NCI-H226 (cell line): Measurements from ENCODE around the gene IQGAP2.

ENCODE experiments used
- DNase-seq: peaks from one replicate; pipeline ENCODE4 v3.0.0-alpha.2; 2015

Gene IQGAP2

GRCh38 chr5:76694317-76694716, 291.2 kb downstream of the IQGAP2 start:
- DNase-seq: no peak

- DNase-seq: no peak
Observed at GRCh38 chr5:76695346-76695745, 292.3 kb downstream of the IQGAP2 start.

- no peak for DNase-seq
Observed at GRCh38 chr5:76696251-76696650, 293.2 kb downstream of the IQGAP2 start.

- DNase-seq: no peak
Observed at GRCh38 chr5:76697670-76698069, 294.6 kb downstream of the IQGAP2 start.

DNA sequence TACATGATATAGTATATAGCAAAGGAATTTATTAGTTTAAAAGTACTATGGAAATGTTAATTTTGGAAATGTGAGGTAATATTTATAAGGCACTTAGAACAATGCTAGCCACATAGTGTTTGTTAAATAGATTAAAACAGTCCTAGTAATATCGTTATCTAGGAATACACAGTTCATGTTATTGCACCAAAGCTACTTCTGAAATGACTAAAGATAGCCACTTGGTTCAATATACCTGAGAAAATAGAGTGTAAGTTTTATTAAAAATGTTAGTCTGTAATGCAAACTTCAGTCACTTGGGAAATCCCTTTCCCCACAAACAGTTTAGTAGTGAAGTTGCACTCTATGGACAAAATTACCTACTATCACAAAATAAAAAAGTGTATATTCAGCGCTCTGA, 297.5 kb downstream of the IQGAP2 start:
- DNase-seq: no peak

DNA sequence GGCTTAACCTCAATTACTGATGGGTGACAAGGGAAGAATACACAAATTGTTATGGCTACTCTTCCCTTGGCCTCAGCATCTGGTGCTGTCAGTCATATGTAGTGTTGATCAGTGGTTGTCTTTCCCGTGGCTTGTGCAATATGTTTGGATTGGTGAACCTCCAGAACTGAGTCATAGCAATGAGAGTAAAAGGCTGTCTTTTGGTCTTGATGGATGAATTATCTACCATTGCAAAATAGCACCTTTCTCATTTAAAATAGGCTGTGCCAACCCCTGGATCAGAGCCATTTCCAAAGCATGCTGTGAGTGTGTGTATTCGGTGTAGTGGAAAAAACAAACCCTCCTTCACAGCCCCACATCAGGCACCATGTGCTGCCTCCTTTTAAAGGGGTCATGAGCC, 298.2 kb downstream of the IQGAP2 start:
- DNase-seq: peak; percentile 93

DNA sequence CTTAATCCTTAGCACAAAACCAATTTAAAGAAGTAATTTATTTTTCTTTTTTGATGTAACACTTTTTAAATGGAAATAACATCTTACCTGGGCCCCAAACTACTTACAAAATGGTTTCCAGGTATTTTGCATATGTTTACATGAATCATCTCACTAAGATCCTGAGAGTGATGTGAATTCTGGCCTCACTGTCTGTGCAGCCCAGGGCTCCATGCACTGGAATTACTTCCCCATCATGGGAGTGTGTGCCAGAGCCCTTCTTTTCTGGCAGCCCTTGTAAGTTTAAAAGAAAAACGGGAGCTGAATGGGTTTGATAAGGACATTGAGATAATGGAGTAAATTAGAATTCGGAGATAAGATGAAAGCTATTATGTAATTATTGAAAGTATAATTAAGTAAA, 300.6 kb downstream of the IQGAP2 start:
- no peak for DNase-seq

DNA sequence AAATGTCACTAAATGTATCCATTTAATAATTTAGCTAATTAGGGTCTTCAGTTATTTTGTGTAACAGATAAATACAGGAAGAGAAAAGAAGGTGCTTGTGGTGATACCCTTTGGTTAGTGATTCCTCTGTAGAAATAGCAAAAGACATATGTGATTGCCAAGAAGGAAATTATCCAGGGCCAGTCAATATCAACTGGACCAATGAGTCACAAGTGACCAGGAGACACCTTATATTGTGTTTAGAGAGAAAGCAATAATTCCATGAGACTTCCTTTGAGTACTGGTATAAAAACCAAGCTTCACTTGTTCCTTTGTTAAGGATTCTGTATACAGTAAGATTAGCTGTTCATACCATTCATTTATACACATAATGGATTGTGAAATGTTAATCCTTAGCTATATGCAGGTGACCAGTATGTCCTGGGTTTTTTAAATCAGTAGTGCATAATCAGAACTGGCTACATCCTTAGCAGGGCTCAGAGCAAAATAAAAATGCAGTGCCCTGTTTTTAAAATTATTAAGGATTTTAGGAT, 301.1 kb downstream of the IQGAP2 start:
- no peak for DNase-seq

DNA sequence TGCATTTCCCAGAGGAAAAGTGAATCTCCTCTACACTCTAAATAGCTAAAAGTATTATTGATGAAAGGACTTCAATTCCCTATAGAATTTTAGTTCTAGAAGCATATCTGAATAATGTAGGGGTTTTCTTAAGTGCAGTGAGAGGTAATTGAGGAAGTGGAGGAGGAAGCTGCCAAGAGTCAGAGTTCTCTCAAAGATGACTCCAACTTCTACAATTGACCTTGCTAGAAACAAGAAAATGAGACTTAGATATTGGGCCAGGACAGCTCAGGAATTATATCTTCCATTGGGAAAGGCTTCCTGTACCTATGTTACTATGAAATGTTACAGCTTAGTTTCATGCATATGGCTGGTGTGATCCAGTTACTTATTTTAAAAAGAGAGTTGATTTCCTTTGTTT, 302.5 kb downstream of the IQGAP2 start:
- DNase-seq: no peak

DNA sequence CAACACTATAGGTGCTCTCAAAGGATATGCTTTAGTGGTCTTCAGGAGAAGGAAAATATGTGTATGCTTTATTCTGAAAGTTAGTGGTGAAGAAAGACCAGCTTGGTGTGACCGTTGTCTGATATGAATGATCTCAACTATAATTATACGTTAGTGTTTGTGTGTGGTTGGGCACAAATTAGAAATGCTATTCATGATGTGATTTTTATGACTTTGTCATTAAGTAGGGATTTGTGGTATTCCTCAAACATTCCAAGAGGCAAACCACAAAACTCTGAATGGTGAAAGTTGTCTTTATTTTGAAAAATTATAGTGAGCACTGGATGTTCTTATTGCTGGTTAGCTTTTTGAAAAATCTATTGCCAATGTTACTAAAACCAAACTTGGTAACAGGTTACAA, 306.7 kb downstream of the IQGAP2 start:
- DNase-seq: peak; percentile 14

DNA sequence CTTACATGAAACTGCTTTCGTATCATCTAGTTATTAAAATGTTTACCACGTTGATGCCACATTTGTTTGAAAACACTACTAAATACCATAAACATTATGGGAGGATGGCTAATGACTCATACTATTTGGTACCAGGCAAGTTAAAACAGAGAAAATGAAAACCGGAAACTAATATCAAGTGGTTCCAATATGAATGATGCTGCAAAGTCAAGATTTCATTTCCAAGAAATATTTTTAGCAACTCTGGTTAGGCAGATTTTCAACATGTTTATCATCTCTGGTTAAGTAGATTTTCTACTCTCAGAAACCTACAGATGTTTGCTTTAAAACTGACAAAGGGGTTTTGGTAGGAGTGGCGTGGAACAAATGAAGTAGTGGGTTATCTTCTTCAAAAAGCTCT, 307.9 kb downstream of the IQGAP2 start:
- no peak for DNase-seq

GRCh38 chr5:76714751-76715485, 311.8 kb downstream of the IQGAP2 start:
- no peak for DNase-seq

- no peak for DNase-seq
Observed at GRCh38 chr5:76715486-76715735, 312.3 kb downstream of the IQGAP2 start.

GRCh38 chr5:76715736-76716455, 312.8 kb downstream of the IQGAP2 start, which contains the start of gene F2R:
Gene F2R, plus strand, starts transcription at chr5:76716126. Its CDS starts 182 bp downstream, at chr5:76716308.
- DNase-seq: peak; percentile 28

- DNase-seq: no peak
Observed at GRCh38 chr5:76716456-76717157, 313.5 kb downstream of the IQGAP2 start.

- DNase-seq: no peak
Observed at GRCh38 chr5:76717222-76718083, 314.4 kb downstream of the IQGAP2 start.

DNA sequence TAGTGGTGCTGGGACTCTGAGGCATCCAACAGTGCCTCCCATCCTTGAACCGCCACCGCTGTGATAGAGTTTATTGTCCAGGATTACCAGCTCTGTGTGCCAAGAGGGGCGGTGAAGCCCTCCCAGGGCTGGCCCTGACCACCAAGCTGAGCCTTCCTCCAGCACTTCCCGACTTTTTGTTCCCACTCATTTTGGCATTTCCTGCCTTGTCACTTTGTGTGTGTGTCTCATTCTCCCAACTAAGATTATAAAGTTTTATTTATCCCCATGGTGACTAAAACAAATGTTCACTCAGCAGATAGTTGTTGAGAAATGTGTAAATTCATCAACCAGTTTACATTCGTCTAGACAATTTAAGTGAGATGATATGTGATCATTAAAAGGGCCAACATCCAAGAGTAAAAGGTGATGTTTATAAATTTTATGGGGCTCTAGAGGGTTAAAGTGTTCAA, 315.3 kb downstream of the IQGAP2 start:
- DNase-seq: no peak

- no peak for DNase-seq
Observed at GRCh38 chr5:76718880-76719279, 315.8 kb downstream of the IQGAP2 start.

- no peak for DNase-seq
Observed at GRCh38 chr5:76720988-76721569, 318.0 kb downstream of the IQGAP2 start.

DNA sequence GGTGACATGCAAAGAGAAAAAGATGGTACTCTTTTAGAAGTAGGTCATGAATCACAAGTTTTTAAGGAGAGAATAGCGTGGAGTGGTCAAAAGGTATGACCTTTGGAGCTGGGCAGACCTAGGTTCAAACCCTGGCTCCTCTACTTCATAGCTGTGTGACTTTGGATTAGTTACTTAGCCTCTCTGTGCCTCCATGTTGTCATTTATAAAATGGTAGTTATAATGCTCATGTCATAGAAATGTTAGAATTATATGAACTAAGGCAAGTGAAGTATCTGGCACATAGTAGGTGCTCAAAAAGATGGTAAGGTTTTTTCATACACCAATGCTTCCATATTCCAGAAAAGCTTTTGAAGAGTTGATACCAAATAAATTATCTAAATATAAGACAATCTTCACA, 320.2 kb downstream of the IQGAP2 start:
- no peak for DNase-seq

DNA sequence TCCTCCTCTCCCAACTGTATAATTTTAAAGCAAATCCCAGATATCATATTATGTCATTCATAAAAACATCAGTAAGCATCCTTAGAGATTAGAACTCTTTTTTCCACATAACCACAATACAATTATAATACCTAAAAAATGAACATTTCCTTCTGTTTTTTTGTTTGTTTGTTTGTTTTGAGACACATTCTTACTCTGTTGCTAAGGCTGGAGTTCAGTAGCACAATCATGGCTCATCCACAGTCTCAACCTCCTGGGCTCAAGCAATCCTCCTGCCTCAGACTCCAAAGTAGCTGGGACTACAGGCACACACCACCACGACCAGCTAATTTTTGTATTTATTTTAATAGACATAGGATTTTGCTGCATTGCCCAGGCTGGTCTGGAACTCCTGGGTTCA, 320.8 kb downstream of the IQGAP2 start:
- no peak for DNase-seq

DNA sequence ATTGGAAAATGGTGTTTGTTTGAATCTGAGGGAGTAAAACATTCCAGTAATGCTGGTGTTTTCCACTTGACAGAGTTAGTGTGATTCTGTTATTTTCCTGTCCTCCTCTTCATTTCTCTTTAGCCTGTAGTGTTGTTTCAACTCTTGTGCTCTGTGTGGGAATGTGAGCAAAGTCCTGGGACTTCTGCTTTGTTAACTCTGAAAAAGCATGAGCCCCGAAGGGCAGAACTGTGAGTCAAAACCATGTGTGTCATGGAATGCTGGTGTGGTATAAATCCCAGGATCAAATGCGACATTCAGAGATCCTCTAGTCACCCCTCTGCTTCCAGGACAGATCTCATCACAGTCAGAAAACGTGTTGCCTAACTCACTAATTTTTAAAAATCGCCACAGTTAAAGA, 321.8 kb downstream of the IQGAP2 start:
- peak; percentile 27 for DNase-seq
